Astrocyte (in vitro differentiated cells and primary cell): ENCODE results near the gene FEZ2.

Experiments used
- EZH2 ChIP-seq: IDR thresholded peaks from 2 replicates; pipeline ENCODE4 v1.6.1; 2012; ENCODE audit warnings: mild to moderate bottlenecking, low read length, inconsistent platforms; ENCODE audit not compliant: insufficient read depth
- TF ChIP-seq, protein P1 (sequence below): IDR thresholded peaks from 2 replicates; pipeline ENCODE4 v1.5.1; 2011; ENCODE audit warnings: low read depth, mild to moderate bottlenecking, inconsistent platforms, low read length, moderate library complexity; ENCODE audit not compliant: insufficient read depth

- TF ChIP-seq, protein P1, sequence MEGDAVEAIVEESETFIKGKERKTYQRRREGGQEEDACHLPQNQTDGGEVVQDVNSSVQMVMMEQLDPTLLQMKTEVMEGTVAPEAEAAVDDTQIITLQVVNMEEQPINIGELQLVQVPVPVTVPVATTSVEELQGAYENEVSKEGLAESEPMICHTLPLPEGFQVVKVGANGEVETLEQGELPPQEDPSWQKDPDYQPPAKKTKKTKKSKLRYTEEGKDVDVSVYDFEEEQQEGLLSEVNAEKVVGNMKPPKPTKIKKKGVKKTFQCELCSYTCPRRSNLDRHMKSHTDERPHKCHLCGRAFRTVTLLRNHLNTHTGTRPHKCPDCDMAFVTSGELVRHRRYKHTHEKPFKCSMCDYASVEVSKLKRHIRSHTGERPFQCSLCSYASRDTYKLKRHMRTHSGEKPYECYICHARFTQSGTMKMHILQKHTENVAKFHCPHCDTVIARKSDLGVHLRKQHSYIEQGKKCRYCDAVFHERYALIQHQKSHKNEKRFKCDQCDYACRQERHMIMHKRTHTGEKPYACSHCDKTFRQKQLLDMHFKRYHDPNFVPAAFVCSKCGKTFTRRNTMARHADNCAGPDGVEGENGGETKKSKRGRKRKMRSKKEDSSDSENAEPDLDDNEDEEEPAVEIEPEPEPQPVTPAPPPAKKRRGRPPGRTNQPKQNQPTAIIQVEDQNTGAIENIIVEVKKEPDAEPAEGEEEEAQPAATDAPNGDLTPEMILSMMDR = no peak
- TF ChIP-seq EZH2 = no peak
Measured at GRCh38 chr2:36541891-36542595, 55.9 kb downstream of the FEZ2 start.
